Stimulated activated CD8-positive, alpha-beta memory T cell treated with anti-CD3 and anti-CD28 coated beads, Interleukin-7, amount 100 ng/mL, for 24 hours (primary cell): ENCODE results near the gene ABHD3.
"Not testable (repeated sequence)": the region's sequence is repeated elsewhere in the genome, so short reads cannot be mapped to it uniquely, and the experiment has no call there.

Experiments used
- DNase-seq: peaks from one replicate; pipeline ENCODE4 v3.0.0-alpha.2; 2020; ENCODE audit warnings: low read depth

The ABHD3 gene

GRCh38 chr18:21703241-21703820, 1.2 kb downstream of the ABHD3 start:
- DNase-seq = no peak

GRCh38 chr18:21702602-21703001, 2.0 kb downstream of the ABHD3 start:
- DNase-seq = no peak

- DNase-seq = no peak
Measured at GRCh38 chr18:21701621-21702020, 3.0 kb downstream of the ABHD3 start.

GRCh38 chr18:21700528-21701075, 4.0 kb downstream of the ABHD3 start:
- no peak for DNase-seq

GRCh38 chr18:21693322-21693721, 11.3 kb downstream of the ABHD3 start:
- no peak for DNase-seq

- DNase-seq = no peak
Measured at GRCh38 chr18:21689736-21690135, 14.8 kb downstream of the ABHD3 start.

GRCh38 chr18:21686282-21687105, 18.1 kb downstream of the ABHD3 start:
- DNase-seq = no peak

- DNase-seq = not testable (repeated sequence)
Measured at GRCh38 chr18:21685556-21685981, 19.0 kb downstream of the ABHD3 start.

- DNase-seq = no peak
Measured at GRCh38 chr18:21684731-21685130, 19.8 kb downstream of the ABHD3 start.

- no peak for DNase-seq
Measured at GRCh38 chr18:21682371-21683051, 22.1 kb downstream of the ABHD3 start.

GRCh38 chr18:21680161-21680560, 24.4 kb downstream of the ABHD3 start:
- no peak for DNase-seq

- no peak for DNase-seq
Measured at GRCh38 chr18:21678859-21679258, 25.7 kb downstream of the ABHD3 start.

- DNase-seq = not testable (repeated sequence)
Measured at GRCh38 chr18:21675354-21675753, 29.2 kb downstream of the ABHD3 start.

- no peak for DNase-seq
Measured at GRCh38 chr18:21672521-21673267, 31.9 kb downstream of the ABHD3 start.

- DNase-seq = no peak
Measured at GRCh38 chr18:21669736-21670285, 34.8 kb downstream of the ABHD3 start.

GRCh38 chr18:21664069-21664468, 40.5 kb downstream of the ABHD3 start:
- DNase-seq = no peak

GRCh38 chr18:21663578-21663977, 41.0 kb downstream of the ABHD3 start:
- no peak for DNase-seq

- DNase-seq = no peak
Measured at GRCh38 chr18:21662581-21662980, 42.0 kb downstream of the ABHD3 start.

GRCh38 chr18:21660078-21660477, 44.5 kb downstream of the ABHD3 start:
- DNase-seq = no peak

GRCh38 chr18:21656402-21656801, 48.2 kb downstream of the ABHD3 start:
- no peak for DNase-seq

GRCh38 chr18:21653361-21653760, 51.2 kb downstream of the ABHD3 start:
- no peak for DNase-seq

- no peak for DNase-seq
Measured at GRCh38 chr18:21652073-21652472, 52.5 kb downstream of the ABHD3 start.
